MCF 10A (cell line): ENCODE data around the gene DKK2. TPM values are rescaled to one million over a fixed set of nuclear protein-coding genes. Genes with fewer than 3 reads are reported as not detected.

Experiments
- BruUV-seq: library from RNA; stranded (reverse); fragments of 400-500 nt; replicated peaks from 2 replicates; lab custom pipeline; 2021; lab: Mats Ljungman, UMichigan
- CTCF ChIA-PET: fragments of 300-600 bp; sonication (Branson Sonifier 250); formaldehyde crosslinking; extraction: SDS; loops from one replicate; lab custom pipeline; 2021; ENCODE audit warnings: antibody characterized with exemption, inconsistent platforms; lab: Yijun Ruan, JAX
- POLR2A ChIA-PET: fragments of 300-600, 350-650 bp; sonication (Branson Sonifier 250); formaldehyde crosslinking; extraction: SDS; loops from one replicate; lab custom pipeline; 2020; ENCODE audit warnings: antibody characterized with exemption, inconsistent platforms; lab: Yijun Ruan, JAX
- DNase-seq: peaks from one replicate; pipeline ENCODE4 v3.0.0-alpha.2; 2018; ENCODE audit not compliant: unreplicated experiment
- H3K27ac Mint-ChIP-seq: one replicate; pipeline ENCODE4 v1.8.0; 2022; ENCODE audit warnings: mild to moderate bottlenecking, low read depth, mixed read lengths; ENCODE audit not compliant: unreplicated experiment
- H3K27me3 Mint-ChIP-seq: one replicate; pipeline ENCODE4 v1.8.0; 2022; ENCODE audit warnings: mixed read lengths; ENCODE audit not compliant: insufficient read depth, unreplicated experiment
- H3K36me3 Mint-ChIP-seq: one replicate; pipeline ENCODE4 v1.8.0; 2022; ENCODE audit warnings: mild to moderate bottlenecking, moderate library complexity, mixed read lengths; ENCODE audit not compliant: insufficient read depth, unreplicated experiment
- H3K4me1 Mint-ChIP-seq: one replicate; pipeline ENCODE4 v1.8.0; 2022; ENCODE audit warnings: mixed read lengths; ENCODE audit not compliant: insufficient read depth, unreplicated experiment
- H3K4me3 Mint-ChIP-seq: one replicate; pipeline ENCODE4 v1.8.0; 2022; ENCODE audit warnings: mild to moderate bottlenecking, moderate library complexity, mixed read lengths; ENCODE audit not compliant: unreplicated experiment
- H3K9me3 Mint-ChIP-seq: one replicate; pipeline ENCODE4 v1.8.0; 2022; ENCODE audit warnings: mixed read lengths; ENCODE audit not compliant: unreplicated experiment
- intact Hi-C: fragments of 100-400 bp; cut with micrococcal nuclease; formaldehyde crosslinking; loops from 2 replicates; pipeline ENCODE4 v1.14.1; 2022
- total RNA-seq: library from RNA; stranded (reverse); gene quantifications from 2 replicates; pipeline ENCODE4 v1.2.3, GENCODE V29; 2022
- TF ChIP-seq, protein P1 (sequence below): fragments of 200-600 bp; IDR thresholded peaks from one replicate; pipeline ENCODE4 v1.8.0; 2022; ENCODE audit warnings: antibody characterized with exemption, mild to moderate bottlenecking; ENCODE audit not compliant: unreplicated experiment

The DKK2 gene
- total RNA-seq, 1 experiment from 2014 or later, result 0.30 TPM

DNA sequence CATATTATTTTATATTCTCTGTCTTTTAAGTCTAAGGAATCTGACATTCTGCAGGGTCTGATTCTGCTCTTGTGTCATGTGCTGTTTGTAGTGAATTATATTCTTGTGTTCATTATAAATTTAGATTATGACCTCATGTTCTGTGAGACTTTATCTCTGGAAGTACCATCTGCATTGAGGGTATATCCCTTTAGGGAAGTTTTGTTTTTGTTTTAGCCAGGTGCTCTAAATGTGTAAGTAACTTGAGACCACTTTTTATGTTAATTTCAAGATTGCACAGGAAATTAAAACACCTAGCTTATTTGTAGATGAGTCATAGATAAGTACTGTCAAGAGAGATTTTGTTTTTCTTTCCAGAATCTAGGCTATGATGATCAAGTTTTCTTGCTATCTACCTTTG is 35.0 kb upstream of the DKK2 start:
- intact Hi-C loops, result no loop called here
- H3K36me3 Mint-ChIP-seq, result peaks cover 6% of the 10 kb centered on the region
- POLR2A ChIA-PET, result no interaction called here
- H3K27me3 Mint-ChIP-seq, result no peaks in the 10 kb centered on the region
- no peak for DNase-seq
- H3K27ac Mint-ChIP-seq, result no peak overlapping the region
- TF ChIP-seq, protein P1, sequence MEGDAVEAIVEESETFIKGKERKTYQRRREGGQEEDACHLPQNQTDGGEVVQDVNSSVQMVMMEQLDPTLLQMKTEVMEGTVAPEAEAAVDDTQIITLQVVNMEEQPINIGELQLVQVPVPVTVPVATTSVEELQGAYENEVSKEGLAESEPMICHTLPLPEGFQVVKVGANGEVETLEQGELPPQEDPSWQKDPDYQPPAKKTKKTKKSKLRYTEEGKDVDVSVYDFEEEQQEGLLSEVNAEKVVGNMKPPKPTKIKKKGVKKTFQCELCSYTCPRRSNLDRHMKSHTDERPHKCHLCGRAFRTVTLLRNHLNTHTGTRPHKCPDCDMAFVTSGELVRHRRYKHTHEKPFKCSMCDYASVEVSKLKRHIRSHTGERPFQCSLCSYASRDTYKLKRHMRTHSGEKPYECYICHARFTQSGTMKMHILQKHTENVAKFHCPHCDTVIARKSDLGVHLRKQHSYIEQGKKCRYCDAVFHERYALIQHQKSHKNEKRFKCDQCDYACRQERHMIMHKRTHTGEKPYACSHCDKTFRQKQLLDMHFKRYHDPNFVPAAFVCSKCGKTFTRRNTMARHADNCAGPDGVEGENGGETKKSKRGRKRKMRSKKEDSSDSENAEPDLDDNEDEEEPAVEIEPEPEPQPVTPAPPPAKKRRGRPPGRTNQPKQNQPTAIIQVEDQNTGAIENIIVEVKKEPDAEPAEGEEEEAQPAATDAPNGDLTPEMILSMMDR, result no peak
- CTCF ChIA-PET, result interaction anchor here (1.3 kb wide), 1 partner anchor 20 kb away, joined by 3 read pairs; no protein-coding TSS in a partner anchor
- peaks cover 14% of the 10 kb centered on the region for H3K4me1 Mint-ChIP-seq
- no peak overlapping the region for H3K4me3 Mint-ChIP-seq
- no peaks in the 10 kb centered on the region for H3K9me3 Mint-ChIP-seq
- BruUV-seq, result no TSS peak

DNA sequence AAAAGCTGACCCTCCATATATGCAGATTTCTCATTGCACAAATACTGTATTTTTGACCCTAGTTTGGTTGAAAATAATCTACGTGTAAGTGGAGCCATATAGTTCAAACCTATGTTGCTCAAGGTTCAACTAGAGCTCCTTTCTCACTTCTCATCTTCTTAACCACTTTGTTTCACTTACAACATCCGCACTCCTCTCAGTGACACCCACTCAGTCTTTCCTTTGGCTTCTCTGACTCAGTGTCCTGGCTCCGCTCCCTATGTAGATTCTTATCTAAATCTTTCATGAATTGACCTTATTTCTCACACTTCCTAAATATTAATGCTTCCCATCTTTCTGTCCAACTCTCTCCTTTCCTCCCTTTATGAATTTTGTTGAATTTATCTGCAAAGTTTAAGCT is 32.9 kb upstream of the DKK2 start:
- intact Hi-C loops, result no loop called here
- no TSS peak for BruUV-seq
- no peak overlapping the region for H3K4me3 Mint-ChIP-seq

DNA sequence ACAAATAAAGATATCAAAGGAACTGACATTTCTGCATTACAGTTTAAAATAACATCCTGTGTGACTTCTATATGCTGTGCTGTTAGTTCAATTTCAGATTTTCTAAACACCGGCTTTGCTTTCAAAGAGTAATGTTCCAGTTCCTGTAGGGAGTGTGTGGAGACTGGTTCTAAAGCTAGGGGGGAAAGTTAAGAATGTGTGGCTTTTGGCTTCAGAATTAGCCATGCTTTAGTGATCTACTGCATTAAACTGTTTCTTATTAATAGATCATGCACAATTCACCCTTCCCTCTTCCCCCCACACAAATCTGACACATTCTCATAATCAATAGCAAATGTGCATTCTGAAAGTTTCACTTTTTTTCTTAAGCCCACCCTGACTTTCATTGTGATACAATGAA is 32.0 kb upstream of the DKK2 start:
- DNase-seq, result no peak
- POLR2A ChIA-PET, result interaction anchor here (1.5 kb wide), 1 partner anchor 32 kb away, joined by 4 read pairs; the partner anchor contains the start of gene DKK2
- no peaks in the 10 kb centered on the region for H3K9me3 Mint-ChIP-seq
- no peak overlapping the region for H3K27ac Mint-ChIP-seq
- CTCF ChIA-PET, result no interaction called here
- H3K4me3 Mint-ChIP-seq, result no peak overlapping the region
- TF ChIP-seq, protein P1, result no peak
- BruUV-seq, result no TSS peak
- H3K27me3 Mint-ChIP-seq, result no peaks in the 10 kb centered on the region
- no peaks in the 10 kb centered on the region for H3K36me3 Mint-ChIP-seq
- peaks cover 14% of the 10 kb centered on the region for H3K4me1 Mint-ChIP-seq
- intact Hi-C loops, result no loop called here

More for the DNA sequence above, 32.9 kb upstream of the DKK2 start:
- ChIA-PET POLR2A (interaction anchor here (0.6 to 1.5 kb wide), 4 partner anchors 9 to 483 kb away, joined by 3 to 5 read pairs (median 4); partner anchors contain the start of gene DKK2), CTCF (interaction anchor here (0.7 to 1.4 kb wide), 3 partner anchors 10 to 26 kb away, joined by 3 to 5 read pairs (median 3); no protein-coding TSS in a partner anchor)
- TF ChIP-seq, protein P1, result no peak
- H3K4me1 Mint-ChIP-seq, result peaks cover 14% of the 10 kb centered on the region
- no peaks in the 10 kb centered on the region for H3K9me3 Mint-ChIP-seq
- no peaks in the 10 kb centered on the region for H3K27me3 Mint-ChIP-seq
- peak; percentile 87 for DNase-seq
- no peaks in the 10 kb centered on the region for H3K36me3 Mint-ChIP-seq
- no peak overlapping the region for H3K27ac Mint-ChIP-seq

DNA sequence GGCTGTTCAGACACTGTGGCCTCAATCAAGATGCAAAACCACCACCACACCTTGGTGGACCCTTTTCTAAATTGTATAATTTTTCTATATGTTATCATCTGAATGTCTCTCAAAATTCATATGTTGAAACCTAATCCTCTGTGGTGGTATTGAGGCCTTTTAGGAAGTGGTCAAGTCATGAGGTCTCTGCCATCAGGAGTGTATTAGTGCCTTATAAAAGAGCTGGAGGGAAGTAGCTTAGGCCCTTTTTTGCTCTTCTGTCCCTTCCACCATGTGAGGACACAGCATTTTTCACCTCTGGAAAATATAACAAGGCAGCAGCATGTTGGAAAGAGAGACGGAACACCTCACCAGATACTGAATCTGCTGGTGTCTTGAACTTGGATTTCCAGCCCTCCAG is 30.5 kb upstream of the DKK2 start:
- no peak overlapping the region for H3K27ac Mint-ChIP-seq
- intact Hi-C loops, result no loop called here
- CTCF ChIA-PET, result no interaction called here

More for the DNA sequence above, 30.5 kb upstream of the DKK2 start:
- TF ChIP-seq, protein P1, result no peak
- Mint-ChIP-seq H3K27me3 (no peaks in the 10 kb centered on the region), H3K4me3 (no peak overlapping the region), H3K4me1 (peaks cover 13% of the 10 kb centered on the region), H3K36me3 (no peaks in the 10 kb centered on the region), H3K9me3 (no peaks in the 10 kb centered on the region)
- no peak for DNase-seq
- no TSS peak for BruUV-seq
- POLR2A ChIA-PET, result no interaction called here
